Measurements from ENCODE around the gene PIK3C2G. TPM values are rescaled to one million over a fixed set of nuclear protein-coding genes. Genes with fewer than 3 reads are reported as not detected.
"Not testable (repeated sequence)": the region's sequence is repeated elsewhere in the genome, so short reads cannot be mapped to it uniquely, and the experiment has no call there.

PIK3C2G gene
- total RNA-seq, 2 donors from 2014 or later, result not detected

DNA sequence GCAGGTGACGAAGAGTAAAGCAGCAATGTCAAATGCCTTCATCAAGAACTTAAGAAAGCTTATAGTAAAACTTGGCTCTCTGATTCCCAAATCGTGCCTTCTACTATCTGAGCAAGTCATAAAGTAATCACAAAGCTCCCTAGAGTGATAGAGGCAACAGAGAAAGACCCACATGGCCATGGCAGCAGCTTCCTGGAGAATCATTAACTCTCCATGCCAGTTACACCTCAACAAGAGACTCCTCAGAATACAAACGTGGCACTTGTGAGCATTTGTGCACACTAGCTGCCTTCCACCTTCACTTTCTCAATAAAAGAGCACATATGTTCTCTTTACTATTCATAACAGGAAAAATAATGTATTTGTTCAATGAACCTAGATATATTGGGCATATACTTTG is 428.5 kb downstream of the PIK3C2G start:
- no peaks in the 10 kb centered on the region for H3K36me3 Mint-ChIP-seq (ENCODE audit: low read depth)

DNA sequence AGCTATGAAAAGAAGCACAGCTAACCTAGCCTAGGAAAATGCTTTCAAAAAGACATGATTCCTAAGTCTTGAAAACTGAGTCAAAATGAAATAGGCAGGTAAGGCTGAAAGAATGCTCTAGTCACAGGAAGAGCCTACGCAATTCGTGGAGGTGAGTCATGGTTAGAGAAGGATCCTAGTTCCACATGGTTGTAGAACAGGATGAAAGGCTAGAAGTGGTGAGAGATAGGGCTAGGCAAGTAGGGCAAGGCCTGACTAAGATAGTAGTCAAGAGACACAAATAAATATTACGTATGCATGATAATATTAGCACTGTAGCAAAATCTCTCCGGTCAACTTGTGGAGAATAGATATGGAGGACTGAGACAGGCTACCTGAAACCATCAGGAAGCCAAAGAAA is 429.3 kb downstream of the PIK3C2G start:
- no peaks in the 10 kb centered on the region for H3K36me3 Mint-ChIP-seq (ENCODE audit: low read depth)
- no peak overlapping the region for H3K4me3 Mint-ChIP-seq
- Histone ChIP-seq H3K9ac (ENCODE audit: extremely low read depth, low read length, poor library complexity, severe bottlenecking) (no peak overlapping the region), H3K36me3 (ENCODE audit: control insufficient read depth, insufficient read depth, low read length) (no peaks in the 10 kb centered on the region), H3K4me3 (ENCODE audit: low read length) (no peak overlapping the region), H3K4me1 (ENCODE audit: control insufficient read depth, insufficient read depth, low read length) (no peaks in the 10 kb centered on the region), H3K9me3 (ENCODE audit: control insufficient read depth, low read length) (no peaks in the 10 kb centered on the region), H3K27me3 (ENCODE audit: control insufficient read depth, insufficient read depth, low read length, poor library complexity, severe bottlenecking) (no peaks in the 10 kb centered on the region), H3K27ac (ENCODE audit: low read depth, low read length) (no peak overlapping the region)
- no peak overlapping the region for H3K27ac Mint-ChIP-seq
- H3K4me1 Mint-ChIP-seq, result no peaks in the 10 kb centered on the region
- no peak for DNase-seq
- no peaks in the 10 kb centered on the region for H3K27me3 Mint-ChIP-seq (ENCODE audit: insufficient read depth)
- H3K9me3 Mint-ChIP-seq, result no peaks in the 10 kb centered on the region
- 92 to 98% methylated on average over 4 of the region's 4 CpGs for WGBS, 2 experiments (ENCODE audit: insufficient coverage in 1 of 2, insufficient read length in 1 of 2)
- TF ChIP-seq, protein P1, sequence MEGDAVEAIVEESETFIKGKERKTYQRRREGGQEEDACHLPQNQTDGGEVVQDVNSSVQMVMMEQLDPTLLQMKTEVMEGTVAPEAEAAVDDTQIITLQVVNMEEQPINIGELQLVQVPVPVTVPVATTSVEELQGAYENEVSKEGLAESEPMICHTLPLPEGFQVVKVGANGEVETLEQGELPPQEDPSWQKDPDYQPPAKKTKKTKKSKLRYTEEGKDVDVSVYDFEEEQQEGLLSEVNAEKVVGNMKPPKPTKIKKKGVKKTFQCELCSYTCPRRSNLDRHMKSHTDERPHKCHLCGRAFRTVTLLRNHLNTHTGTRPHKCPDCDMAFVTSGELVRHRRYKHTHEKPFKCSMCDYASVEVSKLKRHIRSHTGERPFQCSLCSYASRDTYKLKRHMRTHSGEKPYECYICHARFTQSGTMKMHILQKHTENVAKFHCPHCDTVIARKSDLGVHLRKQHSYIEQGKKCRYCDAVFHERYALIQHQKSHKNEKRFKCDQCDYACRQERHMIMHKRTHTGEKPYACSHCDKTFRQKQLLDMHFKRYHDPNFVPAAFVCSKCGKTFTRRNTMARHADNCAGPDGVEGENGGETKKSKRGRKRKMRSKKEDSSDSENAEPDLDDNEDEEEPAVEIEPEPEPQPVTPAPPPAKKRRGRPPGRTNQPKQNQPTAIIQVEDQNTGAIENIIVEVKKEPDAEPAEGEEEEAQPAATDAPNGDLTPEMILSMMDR (conservative IDR thresholded peaks at IDR 0.05), result no peak

More for the DNA sequence above, 428.5 kb downstream of the PIK3C2G start:
- Mint-ChIP-seq H3K4me3 (no peak overlapping the region), H3K4me1 (no peaks in the 10 kb centered on the region), H3K27ac (no peak overlapping the region), H3K9me3 (no peaks in the 10 kb centered on the region), H3K27me3 (ENCODE audit: insufficient read depth) (no peaks in the 10 kb centered on the region)
- TF ChIP-seq, protein P1 (conservative IDR thresholded peaks at IDR 0.05), result no peak
- Histone ChIP-seq H3K4me3 (ENCODE audit: low read length) (no peak overlapping the region), H3K36me3 (ENCODE audit: control insufficient read depth, insufficient read depth, low read length) (no peaks in the 10 kb centered on the region), H3K27me3 (ENCODE audit: control insufficient read depth, insufficient read depth, low read length, poor library complexity, severe bottlenecking) (no peaks in the 10 kb centered on the region), H3K27ac (ENCODE audit: low read depth, low read length) (no peak overlapping the region), H3K9ac (ENCODE audit: extremely low read depth, low read length, poor library complexity, severe bottlenecking) (no peak overlapping the region), H3K9me3 (ENCODE audit: control insufficient read depth, low read length) (no peaks in the 10 kb centered on the region), H3K4me1 (ENCODE audit: control insufficient read depth, insufficient read depth, low read length) (no peaks in the 10 kb centered on the region)
- DNase-seq, result no peak
- WGBS, 2 experiments (ENCODE audit: insufficient coverage in 1 of 2, insufficient read length in 1 of 2), result 86 to 100% methylated on average over 1 to 3 of the region's 3 CpGs

DNA sequence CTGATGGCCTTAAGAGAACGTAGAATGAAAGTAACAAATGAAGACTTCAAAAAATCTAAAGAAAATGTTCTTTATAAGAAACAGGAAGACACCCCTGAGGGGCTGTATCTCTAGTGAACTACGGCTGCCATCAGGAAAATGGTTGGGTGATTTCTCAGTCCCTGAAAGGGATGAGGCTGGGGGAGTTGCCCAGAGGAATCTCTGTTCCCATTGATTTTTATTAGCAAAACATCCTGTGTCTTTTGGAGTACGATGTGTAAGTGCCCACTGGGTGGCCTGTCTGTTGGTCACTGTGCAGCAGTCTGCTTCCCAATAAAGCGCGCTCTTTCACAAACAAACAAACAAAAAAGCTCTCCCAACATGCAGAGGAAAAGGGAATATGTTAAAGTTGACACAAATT is 432.7 kb downstream of the PIK3C2G start:
- not testable (repeated sequence) for H3K9me3 ChIP-seq (ENCODE audit: control insufficient read depth, low read length); H3K4me3 ChIP-seq (ENCODE audit: low read length); H3K36me3 Mint-ChIP-seq (ENCODE audit: low read depth); H3K9me3 Mint-ChIP-seq; DNase-seq; H3K4me3 Mint-ChIP-seq; H3K27me3 ChIP-seq (ENCODE audit: control insufficient read depth, insufficient read depth, low read length, poor library complexity, severe bottlenecking); H3K27me3 Mint-ChIP-seq (ENCODE audit: insufficient read depth); H3K27ac Mint-ChIP-seq; H3K36me3 ChIP-seq (ENCODE audit: control insufficient read depth, insufficient read depth, low read length); H3K4me1 ChIP-seq (ENCODE audit: control insufficient read depth, insufficient read depth, low read length); H3K4me1 Mint-ChIP-seq; H3K9ac ChIP-seq (ENCODE audit: extremely low read depth, low read length, poor library complexity, severe bottlenecking); H3K27ac ChIP-seq (ENCODE audit: low read depth, low read length)
- 93% methylated on average over 3 of the region's 5 CpGs; no CpG with 5 or more reads in 1 of the 2 experiments for WGBS, 2 experiments (ENCODE audit: insufficient coverage in 1 of 2, insufficient read length in 1 of 2)

DNA sequence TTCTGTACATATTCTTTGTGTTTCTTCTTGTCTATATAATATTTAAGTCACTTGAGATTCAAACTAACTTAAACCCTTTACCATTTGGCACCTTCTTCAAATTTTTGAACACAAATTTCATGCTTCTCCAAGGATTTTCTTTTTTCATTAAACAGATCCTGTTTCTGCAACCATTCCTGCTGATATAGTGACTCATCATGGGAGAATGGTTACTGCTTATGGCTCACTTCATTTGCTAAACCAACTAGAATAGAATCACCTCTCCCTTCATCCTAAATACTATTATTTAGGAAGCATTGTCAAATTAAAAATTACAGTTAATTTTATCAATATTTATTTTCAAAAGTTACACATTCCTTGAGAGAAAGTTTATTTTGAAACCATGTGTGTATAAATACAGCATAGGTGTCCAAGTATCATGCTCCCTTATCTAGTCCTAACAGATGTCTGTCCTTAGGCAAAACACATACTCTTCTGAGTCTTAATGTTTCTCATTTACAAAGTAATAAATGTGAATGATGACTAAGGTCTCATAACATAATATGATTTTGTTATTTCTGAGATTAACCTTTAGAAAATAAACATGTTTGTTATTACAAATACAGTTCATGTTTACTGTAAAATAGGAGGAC is 435.8 kb downstream of the PIK3C2G start:
- H3K4me1 Mint-ChIP-seq, result peaks cover 7% of the 10 kb centered on the region
- no peak overlapping the region for H3K27ac Mint-ChIP-seq
- H3K4me1 ChIP-seq (ENCODE audit: control insufficient read depth, insufficient read depth, low read length), result peaks cover 5% of the 10 kb centered on the region
- TF ChIP-seq, protein P1 (conservative IDR thresholded peaks at IDR 0.05), result no peak
- no peaks in the 10 kb centered on the region for H3K36me3 Mint-ChIP-seq (ENCODE audit: low read depth)
- H3K4me3 ChIP-seq (ENCODE audit: low read length), result no peak overlapping the region
- H3K27me3 Mint-ChIP-seq (ENCODE audit: insufficient read depth), result no peaks in the 10 kb centered on the region
- DNase-seq, result no peak
- H3K27ac ChIP-seq (ENCODE audit: low read depth, low read length), result no peak overlapping the region
- H3K9me3 ChIP-seq (ENCODE audit: control insufficient read depth, low read length), result no peaks in the 10 kb centered on the region
- no peak overlapping the region for H3K9ac ChIP-seq (ENCODE audit: extremely low read depth, low read length, poor library complexity, severe bottlenecking)
- H3K27me3 ChIP-seq (ENCODE audit: control insufficient read depth, insufficient read depth, low read length, poor library complexity, severe bottlenecking), result no peaks in the 10 kb centered on the region
- no peaks in the 10 kb centered on the region for H3K36me3 ChIP-seq (ENCODE audit: control insufficient read depth, insufficient read depth, low read length)
- H3K4me3 Mint-ChIP-seq, result no peak overlapping the region
- H3K9me3 Mint-ChIP-seq, result no peaks in the 10 kb centered on the region
